ENCODE data around the gene PER1. TPM values are rescaled to one million over a fixed set of nuclear protein-coding genes. Genes with fewer than 3 reads are reported as not detected.

Gene PER1
- total and polyA plus RNA-seq, 2 of the 8 experiments (the other 6 are each of a cell fraction or from before 2014, with no cell fraction given): 9.6 to 38.0 TPM

DNA sequence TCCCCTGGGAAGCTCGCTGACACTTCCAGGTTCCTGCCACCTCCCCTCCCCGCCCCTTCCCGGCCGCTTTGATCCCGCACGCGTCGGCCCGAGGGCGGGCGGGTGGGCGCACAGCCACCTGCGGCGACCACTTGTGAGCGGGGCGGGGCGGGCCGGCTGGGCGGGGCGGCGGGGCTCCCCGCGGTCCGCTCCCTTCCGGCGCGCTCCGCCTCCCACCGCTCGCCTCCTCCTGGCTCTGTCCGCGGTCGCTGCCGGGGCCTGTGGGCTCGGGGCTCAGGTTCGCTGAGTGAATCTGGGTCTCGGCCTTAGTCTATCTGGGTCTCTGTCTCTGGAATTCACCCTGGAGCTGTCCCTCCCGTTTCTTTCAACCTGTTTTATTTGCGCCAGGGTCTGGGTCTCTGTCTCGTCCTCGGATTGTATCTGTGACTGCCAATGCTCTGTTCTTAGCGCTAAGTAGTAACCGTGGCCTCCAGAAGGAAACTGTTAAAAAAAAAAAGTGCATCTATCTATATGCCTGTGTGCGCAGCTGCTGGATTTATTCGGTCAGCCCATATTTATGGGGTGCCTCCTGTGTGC is 25.6 kb downstream of the PER1 start:
- Histone ChIP-seq H3K27me3 (replicated peaks in 1 of 4; ENCODE audit: control insufficient read depth in 3 of 4, extremely low read depth in 1 of 4, insufficient read depth in 3 of 4, low read length in 3 of 4) (peaks cover 30 to 54% (median 51%) of the 10 kb centered on the region in 4 experiments), H4K91ac (replicated peaks; ENCODE audit: insufficient read length, low read length) (no peak overlapping the region), H3K4ac (replicated peaks; ENCODE audit: insufficient read length, low read depth, low read length) (no peak overlapping the region), H3K36me3 (ENCODE audit: control insufficient read depth in 2 of 4, insufficient read depth in 4 of 4, low read length in 3 of 4) (no peaks in the 10 kb centered on the region), H4K20me1 (replicated peaks in 1 of 2; ENCODE audit: control insufficient read depth in 1 of 2, insufficient read depth in 2 of 2, low read length in 2 of 2) (peaks cover 3 to 5% of the 10 kb centered on the region in 2 experiments), H3K4me2 (ENCODE audit: insufficient read depth in 1 of 2, low read depth in 2 of 2, low read length in 2 of 2) (peak overlapping the region; percentile 88 to 93), H2BK15ac (ENCODE audit: low read length) (no peak overlapping the region), H4K5ac (ENCODE audit: insufficient read length, low read depth, low read length) (no peak overlapping the region), H3K79me1 (ENCODE audit: low read depth, low read length) (no peaks in the 10 kb centered on the region), H4K8ac (ENCODE audit: extremely low read depth, insufficient read depth, low read length) (no peak overlapping the region; the same call in 1 of the 2 replicates), H2AFZ (ENCODE audit: low read length) (no peak overlapping the region), H3K23me2 (ENCODE audit: low read depth, low read length) (peaks cover 34% of the 10 kb centered on the region), H3K9ac (replicated peaks in 1 of 4; ENCODE audit: extremely low read depth in 1 of 4, low read depth in 3 of 4, low read length in 3 of 4) (no peak overlapping the region), H3K4me1 (replicated peaks in 1 of 4; ENCODE audit: control insufficient read depth in 3 of 4, insufficient read depth in 4 of 4, low read length in 3 of 4) (peaks cover 0 to 24% (median 12%) of the 10 kb centered on the region in 4 experiments; a peak in 6 of 7 replicates), H3K4me3 (ENCODE audit: extremely low read depth in 1 of 4, insufficient read depth in 2 of 4, low read depth in 3 of 4, low read length in 4 of 4) (peak overlapping the region; percentile 54 to 89 (median 82)), H2BK20ac (ENCODE audit: low read length) (no peak overlapping the region), H2AK5ac (ENCODE audit: low read depth, low read length) (no peak overlapping the region), H3K56ac (replicated peaks; ENCODE audit: insufficient read length, low read depth, low read length) (no peak overlapping the region), H3K23ac (ENCODE audit: insufficient read length) (no peak overlapping the region), H2BK120ac (replicated peaks; ENCODE audit: low read depth, low read length) (no peak overlapping the region), H3K79me2 (ENCODE audit: control insufficient read depth in 1 of 2, insufficient read depth in 2 of 2, low read length in 2 of 2) (no peaks in the 10 kb centered on the region), H3K9me3 (ENCODE audit: insufficient read depth in 2 of 2, low read depth in 1 of 2, low read length in 1 of 2) (no peaks in the 10 kb centered on the region), H2BK12ac (ENCODE audit: low read depth, low read length) (0 out of 2 replicates have a peak overlapping the region, but pooled peaks have one; percentile 60), H3K18ac (ENCODE audit: extremely low read depth, low read length) (peak overlapping the region; percentile 48; the same call in 1 of the 2 replicates), H3K14ac (ENCODE audit: insufficient read length) (no peak overlapping the region), H3K27ac (ENCODE audit: low read depth, low read length) (no peak overlapping the region), H2BK5ac (ENCODE audit: low read depth, low read length) (no peak overlapping the region)
- FAIRE-seq (no peak), DNase-seq (ENCODE audit: low read depth in 1 of 2, low spot score in 2 of 2) (peak in 1 of 2 experiments; percentile 76)
- 4% methylated on average over 30 of the region's 45 CpGs; no CpG with 5 or more reads in 1 of the 2 experiments for WGBS, 2 experiments (ENCODE audit: extremely low coverage in 1 of 2, insufficient coverage in 1 of 2, insufficient read length in 1 of 2, insufficient replicate concordance in 2 of 2, low coverage in 1 of 2, low lambda C conversion rate in 2 of 2, missing lambda C conversion rate in 1 of 2)
- CTCF ChIA-PET (ENCODE audit: partially characterized antibody): interaction anchor here (0.6 to 4.3 kb wide), 14 partner anchors 7 to 408 kb away, joined by 3 to 26 read pairs (median 3); partner anchors contain the start of gene ALOXE3
- TF ChIP-seq SP4 (IDR thresholded peaks at IDR 0.05; ENCODE audit: low read length) (no peak), MAFK (IDR thresholded peaks at IDR 0.05; ENCODE audit: low read depth, low read length) (no peak), NANOG (IDR thresholded peaks at IDR 0.05; ENCODE audit: insufficient read depth, low read depth, low read length, poor library complexity, severe bottlenecking) (no peak), POLR2A (IDR thresholded peaks at IDR 0.05; ENCODE audit: control extremely low read depth in 1 of 2, low read depth in 2 of 2, low read length in 2 of 2) (no peak), CTBP2 (IDR thresholded peaks at IDR 0.05; ENCODE audit: borderline replicate concordance, insufficient read depth, insufficient read length, low read length) (no peak), POLR2AphosphoS5 (IDR thresholded peaks at IDR 0.05; ENCODE audit: low read depth, low read length) (no peak), RBBP5 (IDR thresholded peaks at IDR 0.05; ENCODE audit: borderline replicate concordance, low read depth, low read length) (0 out of 2 replicates have a peak, but pooled peaks have one; percentile 6), KDM4A (IDR thresholded peaks at IDR 0.05; ENCODE audit: low read depth, low read length, severe bottlenecking) (peak; percentile 5)
- POLR2A ChIA-PET (ENCODE audit: partially characterized antibody): interaction anchor here (0.6 to 2.4 kb wide), 6 partner anchors 13 to 122 kb away, joined by 3 to 14 read pairs (median 3); partner anchors contain the start of gene AURKB

Measured in H1 (cell line).